ENCODE data around the gene RIN3.

RIN3 gene

GRCh38 chr14:92507174-92507768 lies 6.3 kb upstream of the RIN3 start:
- DNase-seq (ENCODE audit: low read depth): no peak

GRCh38 chr14:92510972-92511371 lies 2.6 kb upstream of the RIN3 start:
- DNase-seq (ENCODE audit: low read depth): no peak

- DNase-seq (ENCODE audit: low read depth): no peak
Measured at GRCh38 chr14:92511453-92512238, 1.9 kb upstream of the RIN3 start.

GRCh38 chr14:92512807-92513203 lies 776 bp upstream of the RIN3 start:
- no peak for DNase-seq (ENCODE audit: low read depth)

- no peak for DNase-seq (ENCODE audit: low read depth)
Measured at GRCh38 chr14:92513966-92514843, 624 bp downstream of the RIN3 start.

GRCh38 chr14:92514844-92515514 lies 1.4 kb downstream of the RIN3 start:
- DNase-seq (ENCODE audit: low read depth): no peak

- no peak for DNase-seq (ENCODE audit: low read depth)
Measured at GRCh38 chr14:92515546-92516343, 2.2 kb downstream of the RIN3 start.

GRCh38 chr14:92516344-92516965 lies 2.9 kb downstream of the RIN3 start:
- no peak for DNase-seq (ENCODE audit: low read depth)

- peak; percentile 36 for DNase-seq (ENCODE audit: low read depth)
Measured at GRCh38 chr14:92516966-92517506, 3.5 kb downstream of the RIN3 start.

- DNase-seq (ENCODE audit: low read depth): no peak
Measured at GRCh38 chr14:92517761-92518160, 4.2 kb downstream of the RIN3 start.

GRCh38 chr14:92519246-92520101 lies 5.9 kb downstream of the RIN3 start:
- DNase-seq (ENCODE audit: low read depth): no peak

- DNase-seq (ENCODE audit: low read depth): no peak
Measured at GRCh38 chr14:92520102-92521057, 6.8 kb downstream of the RIN3 start.

- DNase-seq (ENCODE audit: low read depth): no peak
Measured at GRCh38 chr14:92521058-92521415, 7.5 kb downstream of the RIN3 start.

GRCh38 chr14:92523752-92524151 lies 10.2 kb downstream of the RIN3 start:
- no peak for DNase-seq (ENCODE audit: low read depth)

GRCh38 chr14:92524602-92525185 lies 11.1 kb downstream of the RIN3 start:
- DNase-seq (ENCODE audit: low read depth): no peak

GRCh38 chr14:92525322-92526095 lies 11.9 kb downstream of the RIN3 start:
- no peak for DNase-seq (ENCODE audit: low read depth)

- no peak for DNase-seq (ENCODE audit: low read depth)
Measured at GRCh38 chr14:92527721-92528120, 14.1 kb downstream of the RIN3 start.

Data from stimulated activated CD8-positive, alpha-beta memory T cell treated with anti-CD3 and anti-CD28 coated beads, Interleukin-15, amount 100 ng/mL, for 1 hour (primary cell).